ENCODE data around the gene FKBP6. TPM values are rescaled to one million over a fixed set of nuclear protein-coding genes. Genes with fewer than 3 reads are reported as not detected.

Gene FKBP6
- polyA plus RNA-seq, 1 donor from 2014 or later: not detected

DNA sequence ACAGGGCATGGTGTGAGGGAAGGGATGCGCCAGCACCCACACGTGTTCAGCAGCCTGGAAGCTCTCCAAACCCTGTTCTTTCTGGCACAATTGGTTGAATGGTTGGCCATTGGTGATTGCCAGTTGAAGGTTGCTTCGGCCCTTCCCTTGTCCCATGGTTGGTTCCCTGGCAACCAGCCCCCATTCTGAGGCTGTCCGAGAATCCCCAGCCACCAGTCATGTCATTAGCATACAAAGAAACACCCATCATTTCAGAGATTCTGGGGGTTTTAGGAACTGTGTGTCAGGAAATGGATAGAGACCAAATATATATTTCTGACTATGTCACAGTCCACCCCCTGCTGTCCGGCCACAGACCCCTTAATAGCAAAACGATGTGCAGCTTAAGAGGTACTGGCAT lies 21.8 kb downstream of the FKBP6 start:
- Histone ChIP-seq H3K9me2 (ENCODE audit: insufficient read depth, low read length) (no peaks in the 10 kb centered on the region), H2AFZ (ENCODE audit: low read depth, low read length) (no peak overlapping the region), H3K4me3 (ENCODE audit: low read length) (no peak overlapping the region), H3K9me3 (ENCODE audit: low read length) (no peaks in the 10 kb centered on the region), H3K36me3 (ENCODE audit: insufficient read depth, low read length) (no peaks in the 10 kb centered on the region), H3K27ac (ENCODE audit: low read length) (no peak overlapping the region), H3K9ac (ENCODE audit: low read length) (no peak overlapping the region), H3K27me3 (ENCODE audit: insufficient read depth, low read depth, low read length) (no peaks in the 10 kb centered on the region), H4K20me1 (ENCODE audit: insufficient read depth) (no peaks in the 10 kb centered on the region), H3F3A (ENCODE audit: insufficient read depth, low read length, poor library complexity, severe bottlenecking) (no peaks in the 10 kb centered on the region), H3K4me2 (ENCODE audit: low read length) (no peak overlapping the region), H3K79me2 (replicated peaks; ENCODE audit: insufficient read depth, low read length) (no peaks in the 10 kb centered on the region)
- TF ChIP-seq, protein P1, sequence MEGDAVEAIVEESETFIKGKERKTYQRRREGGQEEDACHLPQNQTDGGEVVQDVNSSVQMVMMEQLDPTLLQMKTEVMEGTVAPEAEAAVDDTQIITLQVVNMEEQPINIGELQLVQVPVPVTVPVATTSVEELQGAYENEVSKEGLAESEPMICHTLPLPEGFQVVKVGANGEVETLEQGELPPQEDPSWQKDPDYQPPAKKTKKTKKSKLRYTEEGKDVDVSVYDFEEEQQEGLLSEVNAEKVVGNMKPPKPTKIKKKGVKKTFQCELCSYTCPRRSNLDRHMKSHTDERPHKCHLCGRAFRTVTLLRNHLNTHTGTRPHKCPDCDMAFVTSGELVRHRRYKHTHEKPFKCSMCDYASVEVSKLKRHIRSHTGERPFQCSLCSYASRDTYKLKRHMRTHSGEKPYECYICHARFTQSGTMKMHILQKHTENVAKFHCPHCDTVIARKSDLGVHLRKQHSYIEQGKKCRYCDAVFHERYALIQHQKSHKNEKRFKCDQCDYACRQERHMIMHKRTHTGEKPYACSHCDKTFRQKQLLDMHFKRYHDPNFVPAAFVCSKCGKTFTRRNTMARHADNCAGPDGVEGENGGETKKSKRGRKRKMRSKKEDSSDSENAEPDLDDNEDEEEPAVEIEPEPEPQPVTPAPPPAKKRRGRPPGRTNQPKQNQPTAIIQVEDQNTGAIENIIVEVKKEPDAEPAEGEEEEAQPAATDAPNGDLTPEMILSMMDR (IDR thresholded peaks at IDR 0.05; ENCODE audit: poor library complexity, severe bottlenecking): no peak
- TF ChIP-seq EP300 (conservative IDR thresholded peaks at IDR 0.05; ENCODE audit: poor library complexity, severe bottlenecking) (no peak), TAF1 (IDR thresholded peaks at IDR 0.05; ENCODE audit: low read depth) (no peak), POLR2AphosphoS5 (IDR thresholded peaks at IDR 0.05) (no peak), SMC3 (conservative IDR thresholded peaks at IDR 0.05; ENCODE audit: poor library complexity) (no peak), MXI1 (conservative IDR thresholded peaks at IDR 0.05; ENCODE audit: poor library complexity, severe bottlenecking) (no peak), EZH2 (IDR thresholded peaks at IDR 0.05; ENCODE audit: borderline replicate concordance, insufficient read depth, low read length, poor library complexity, severe bottlenecking) (no peak), RAD21 (conservative IDR thresholded peaks at IDR 0.05) (no peak)
- TF ChIP-seq, protein P2, sequence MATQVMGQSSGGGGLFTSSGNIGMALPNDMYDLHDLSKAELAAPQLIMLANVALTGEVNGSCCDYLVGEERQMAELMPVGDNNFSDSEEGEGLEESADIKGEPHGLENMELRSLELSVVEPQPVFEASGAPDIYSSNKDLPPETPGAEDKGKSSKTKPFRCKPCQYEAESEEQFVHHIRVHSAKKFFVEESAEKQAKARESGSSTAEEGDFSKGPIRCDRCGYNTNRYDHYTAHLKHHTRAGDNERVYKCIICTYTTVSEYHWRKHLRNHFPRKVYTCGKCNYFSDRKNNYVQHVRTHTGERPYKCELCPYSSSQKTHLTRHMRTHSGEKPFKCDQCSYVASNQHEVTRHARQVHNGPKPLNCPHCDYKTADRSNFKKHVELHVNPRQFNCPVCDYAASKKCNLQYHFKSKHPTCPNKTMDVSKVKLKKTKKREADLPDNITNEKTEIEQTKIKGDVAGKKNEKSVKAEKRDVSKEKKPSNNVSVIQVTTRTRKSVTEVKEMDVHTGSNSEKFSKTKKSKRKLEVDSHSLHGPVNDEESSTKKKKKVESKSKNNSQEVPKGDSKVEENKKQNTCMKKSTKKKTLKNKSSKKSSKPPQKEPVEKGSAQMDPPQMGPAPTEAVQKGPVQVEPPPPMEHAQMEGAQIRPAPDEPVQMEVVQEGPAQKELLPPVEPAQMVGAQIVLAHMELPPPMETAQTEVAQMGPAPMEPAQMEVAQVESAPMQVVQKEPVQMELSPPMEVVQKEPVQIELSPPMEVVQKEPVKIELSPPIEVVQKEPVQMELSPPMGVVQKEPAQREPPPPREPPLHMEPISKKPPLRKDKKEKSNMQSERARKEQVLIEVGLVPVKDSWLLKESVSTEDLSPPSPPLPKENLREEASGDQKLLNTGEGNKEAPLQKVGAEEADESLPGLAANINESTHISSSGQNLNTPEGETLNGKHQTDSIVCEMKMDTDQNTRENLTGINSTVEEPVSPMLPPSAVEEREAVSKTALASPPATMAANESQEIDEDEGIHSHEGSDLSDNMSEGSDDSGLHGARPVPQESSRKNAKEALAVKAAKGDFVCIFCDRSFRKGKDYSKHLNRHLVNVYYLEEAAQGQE (IDR thresholded peaks at IDR 0.05; ENCODE audit: borderline replicate concordance): no peak

DNA sequence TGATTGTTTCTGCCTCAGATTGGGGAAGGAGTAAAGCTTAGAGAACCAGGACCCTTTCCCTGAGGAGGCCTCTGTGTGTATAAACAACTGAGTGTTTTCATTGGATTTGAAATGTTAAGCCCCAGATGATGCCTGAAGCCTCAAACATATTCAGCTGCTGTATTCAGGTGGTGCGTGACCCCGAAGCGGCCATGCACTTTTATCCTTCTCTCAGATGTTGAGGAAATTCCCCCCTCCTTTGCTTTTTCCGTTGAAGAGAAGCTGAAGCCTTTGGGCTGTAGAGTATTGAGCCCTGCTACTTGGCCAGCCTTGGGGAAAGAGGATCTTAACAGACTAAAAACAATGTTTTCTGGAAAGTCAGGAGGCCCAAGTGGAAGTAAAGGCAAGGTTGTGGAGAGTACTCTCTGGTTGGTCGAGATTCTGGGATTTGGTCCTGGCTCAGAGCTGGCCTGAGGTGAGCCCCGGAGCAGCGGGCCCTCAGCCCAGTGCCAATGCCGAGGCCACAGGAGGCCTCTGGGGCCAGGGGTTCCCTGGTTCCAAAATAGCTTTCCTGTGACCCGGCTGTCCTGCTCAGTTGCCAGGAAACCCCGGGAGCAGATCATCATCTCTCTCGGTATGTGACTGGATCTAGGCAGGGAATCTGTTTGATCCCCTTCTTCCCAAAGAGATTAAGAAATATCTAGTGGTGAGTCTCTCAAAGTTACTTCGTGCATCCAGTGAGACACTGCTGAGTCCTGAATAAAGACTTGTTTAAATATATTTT lies 22.5 kb downstream of the FKBP6 start:
- no peaks in the 10 kb centered on the region for H3K36me3 ChIP-seq (ENCODE audit: insufficient read depth, low read length)

More for the DNA sequence above, 22.5 kb downstream of the FKBP6 start:
- Histone ChIP-seq H2AFZ (ENCODE audit: low read depth, low read length) (no peak overlapping the region), H3K9me3 (ENCODE audit: low read length) (no peaks in the 10 kb centered on the region), H3K9ac (ENCODE audit: low read length) (no peak overlapping the region), H3K27me3 (ENCODE audit: insufficient read depth, low read depth, low read length) (no peaks in the 10 kb centered on the region), H3K4me2 (ENCODE audit: low read length) (no peak overlapping the region), H3K4me3 (ENCODE audit: low read length) (no peak overlapping the region), H3F3A (ENCODE audit: insufficient read depth, low read length, poor library complexity, severe bottlenecking) (no peaks in the 10 kb centered on the region), H4K20me1 (ENCODE audit: insufficient read depth) (no peaks in the 10 kb centered on the region), H3K27ac (ENCODE audit: low read length) (no peak overlapping the region), H3K9me2 (ENCODE audit: insufficient read depth, low read length) (no peaks in the 10 kb centered on the region), H3K79me2 (replicated peaks; ENCODE audit: insufficient read depth, low read length) (no peaks in the 10 kb centered on the region)
- TF ChIP-seq RAD21 (conservative IDR thresholded peaks at IDR 0.05): no peak
- TF ChIP-seq, protein P1 (IDR thresholded peaks at IDR 0.05; ENCODE audit: poor library complexity, severe bottlenecking): no peak
- TF ChIP-seq EP300 (conservative IDR thresholded peaks at IDR 0.05; ENCODE audit: poor library complexity, severe bottlenecking): no peak
- no peak for TF ChIP-seq TAF1 (IDR thresholded peaks at IDR 0.05; ENCODE audit: low read depth)
- TF ChIP-seq, protein P2 (IDR thresholded peaks at IDR 0.05; ENCODE audit: borderline replicate concordance): no peak
- no peak for TF ChIP-seq EZH2 (IDR thresholded peaks at IDR 0.05; ENCODE audit: borderline replicate concordance, insufficient read depth, low read length, poor library complexity, severe bottlenecking)
- TF ChIP-seq MXI1 (conservative IDR thresholded peaks at IDR 0.05; ENCODE audit: poor library complexity, severe bottlenecking): no peak
- no peak for TF ChIP-seq POLR2AphosphoS5 (IDR thresholded peaks at IDR 0.05)
- TF ChIP-seq SMC3 (conservative IDR thresholded peaks at IDR 0.05; ENCODE audit: poor library complexity): no peak

Data from neural cell (in vitro differentiated cells).